NCI-H510A (cell line): Measurements from ENCODE around the gene ECHS1.
"Not testable (repeated sequence)": the region's sequence is repeated elsewhere in the genome, so short reads cannot be mapped to it uniquely, and the experiment has no call there.

Source experiments
- DNase-seq: peaks from one replicate; lab custom pipeline; 2025; lab: John Stamatoyannopoulos, UW

Gene ECHS1

GRCh38 chr10:133378251-133379096 is 5.3 kb upstream of the ECHS1 start:
- DNase-seq = peak; percentile 19

DNA sequence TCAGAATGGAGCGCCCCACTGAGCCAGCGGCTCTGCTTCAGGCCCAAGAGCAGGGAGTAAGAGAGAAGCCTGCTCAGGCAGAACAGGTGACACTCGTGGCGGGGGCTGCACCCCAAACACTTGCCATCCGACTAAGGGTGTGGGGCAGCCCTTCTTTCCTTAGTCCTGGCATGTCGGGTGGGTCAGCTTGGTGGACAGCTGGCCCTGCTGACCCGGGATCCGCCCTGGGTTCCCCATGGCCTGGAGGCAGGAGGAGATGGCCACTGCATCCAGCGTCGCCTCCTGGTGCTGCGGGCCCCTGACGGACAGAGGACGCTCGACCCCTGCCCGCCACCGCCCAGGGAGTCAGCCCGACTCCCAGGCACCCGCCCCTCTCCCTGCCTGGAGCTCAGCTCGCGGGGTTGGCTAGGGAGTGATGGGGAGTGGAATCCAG is 4.7 kb upstream of the ECHS1 start:
- DNase-seq = no peak

DNA sequence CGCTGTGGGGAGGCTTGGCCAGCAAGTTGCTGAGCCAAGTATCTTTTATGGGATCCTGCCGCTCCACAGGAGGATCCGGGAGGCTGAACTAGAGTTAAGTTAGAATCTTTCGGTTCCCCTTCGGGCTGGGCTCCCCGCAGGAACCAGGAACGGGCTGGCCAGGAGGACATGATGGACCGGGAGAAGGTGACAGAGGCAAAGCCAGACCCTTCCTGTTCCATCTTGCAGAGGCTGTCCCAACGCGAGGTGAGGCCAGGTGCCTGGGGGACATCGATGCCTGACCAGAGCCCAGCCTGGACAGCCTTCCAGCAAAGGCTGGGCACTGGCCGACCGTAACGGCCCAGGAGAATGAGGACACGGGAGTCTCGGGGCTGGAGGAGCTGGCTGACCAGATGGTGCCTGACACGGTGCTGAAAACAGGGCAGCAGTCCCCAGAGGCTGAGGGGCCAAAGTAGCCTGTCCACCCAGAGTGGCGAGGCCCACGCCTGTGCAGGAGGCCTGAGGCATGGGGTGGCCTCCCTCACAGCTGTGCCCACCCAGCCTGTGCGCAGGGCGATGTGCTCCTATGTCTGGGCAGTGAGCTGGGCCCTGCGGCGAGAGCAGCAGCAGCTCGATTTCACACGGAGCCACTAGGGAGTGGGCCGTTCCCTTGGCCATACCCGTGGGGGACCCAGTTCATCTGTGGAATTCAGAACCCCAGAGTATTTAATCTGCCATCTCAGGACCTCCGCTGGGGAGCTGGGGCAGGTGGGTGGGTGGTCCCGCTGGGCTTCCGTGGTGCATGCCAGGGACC is 4.1 kb upstream of the ECHS1 start:
- DNase-seq = no peak

DNA sequence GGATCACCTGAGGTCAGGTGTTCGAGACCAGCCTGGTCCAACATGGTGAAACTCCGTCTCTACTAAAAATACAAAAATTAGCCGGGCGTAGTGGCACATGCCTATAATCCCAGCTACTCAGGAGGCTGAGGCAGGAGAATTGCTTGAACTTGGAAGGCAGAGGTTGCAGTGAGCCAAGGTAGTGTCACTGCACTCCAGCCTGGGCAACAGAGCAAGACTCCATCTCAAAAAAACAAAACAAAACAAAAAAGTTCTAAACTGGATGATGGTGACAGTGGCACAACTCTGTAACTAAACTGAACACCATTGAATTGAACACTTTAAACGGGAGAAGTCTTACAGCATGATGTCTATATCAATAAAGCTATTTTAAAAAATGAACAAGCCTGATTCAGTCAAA is 3.0 kb upstream of the ECHS1 start:
- DNase-seq = not testable (repeated sequence)

DNA sequence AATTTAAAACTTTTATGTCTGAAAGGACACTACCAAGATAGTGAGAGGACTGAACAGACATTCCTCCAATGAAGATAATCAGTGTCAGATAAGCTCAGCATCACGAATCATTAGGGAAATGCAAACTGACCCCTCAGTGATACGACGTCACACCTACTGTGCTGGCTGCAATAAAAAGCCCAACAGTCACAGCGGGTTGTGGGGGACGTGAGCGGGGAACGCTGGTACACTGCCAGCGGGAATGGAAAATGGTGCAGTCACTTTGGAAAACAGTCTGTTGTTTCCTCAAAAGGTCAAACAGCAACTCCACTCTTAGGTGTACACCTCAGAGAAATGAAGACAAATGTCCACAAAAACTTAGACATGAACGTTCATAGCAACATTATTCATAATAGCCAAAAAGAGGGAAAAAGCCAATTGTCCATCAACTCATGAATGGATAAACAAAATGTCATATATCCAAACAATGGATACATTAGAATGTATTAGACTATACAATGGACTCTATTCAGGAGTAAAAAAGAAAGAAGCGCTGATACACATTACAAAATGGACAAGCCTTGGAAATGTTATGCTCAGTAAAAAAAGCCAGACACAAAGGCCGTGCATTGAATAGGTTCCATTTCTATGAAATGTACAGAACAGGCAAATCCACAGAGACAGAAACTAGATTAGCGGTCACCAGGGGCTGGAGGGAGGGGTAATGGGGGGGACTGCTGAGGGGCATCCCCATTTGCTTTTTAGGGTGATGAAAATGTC is 2.4 kb upstream of the ECHS1 start:
- DNase-seq = no peak

- no peak for DNase-seq
These were observed 647 bp downstream of the ECHS1 start for GRCh38 chr10:133372507-133372906.

DNA sequence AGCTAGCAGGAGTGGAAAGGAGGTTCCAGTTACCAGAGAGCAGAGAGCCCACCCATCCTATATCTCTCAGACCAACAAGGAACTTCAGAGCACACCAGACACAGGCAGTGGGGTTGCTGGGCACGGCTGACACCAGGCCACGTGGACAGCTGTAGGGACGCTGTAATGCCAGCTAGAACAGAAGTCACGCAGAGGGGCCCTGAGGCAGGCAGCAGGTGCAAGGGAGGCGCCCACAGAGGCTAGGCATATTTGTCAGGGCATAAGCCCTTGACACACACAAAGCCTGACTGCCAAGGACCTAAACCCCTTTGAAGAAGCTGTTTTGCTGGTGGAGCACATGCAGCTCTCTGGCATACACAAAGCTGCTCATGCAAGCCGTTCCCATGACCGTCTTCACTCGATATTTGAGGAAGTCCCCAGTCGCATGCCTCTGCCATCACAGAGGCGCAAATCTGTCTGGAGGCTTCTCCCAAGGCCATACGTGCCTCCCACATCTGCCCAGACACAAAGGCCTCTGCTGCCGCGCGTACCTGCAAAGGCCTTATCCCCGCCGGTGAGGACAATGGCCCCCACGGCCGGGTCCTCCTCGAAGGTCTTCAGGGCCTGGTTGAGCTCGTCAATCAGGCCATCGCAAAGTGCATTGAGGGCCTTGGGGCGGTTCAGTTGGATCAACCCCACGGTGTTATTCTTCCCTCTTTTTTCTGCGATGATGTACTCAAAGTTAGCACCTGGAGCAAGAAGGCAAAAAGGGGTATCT is 2.9 kb downstream of the ECHS1 start:
- no peak for DNase-seq

GRCh38 chr10:133368153-133368552 is 5.0 kb downstream of the ECHS1 start:
- DNase-seq = no peak

DNA sequence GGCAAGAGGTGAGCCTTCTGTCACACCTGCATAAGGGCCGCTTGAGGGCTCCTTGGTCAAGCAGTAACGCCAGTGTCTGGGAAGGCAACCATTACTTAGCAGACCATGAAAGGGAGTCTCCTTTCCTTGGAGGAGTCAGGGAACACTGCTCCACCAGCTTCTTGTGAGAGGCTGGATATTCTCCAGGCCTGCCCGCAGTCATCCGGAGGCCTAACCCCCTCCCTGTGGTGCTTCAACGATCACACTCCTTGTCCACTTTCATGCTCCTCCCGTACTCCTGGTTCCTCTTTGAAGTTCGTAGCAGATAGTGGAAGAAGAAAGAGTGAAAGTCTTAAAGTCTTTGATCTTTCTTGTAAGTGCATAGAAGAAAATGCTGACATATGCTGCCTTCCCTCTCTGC is 5.7 kb downstream of the ECHS1 start:
- not testable (repeated sequence) for DNase-seq

DNA sequence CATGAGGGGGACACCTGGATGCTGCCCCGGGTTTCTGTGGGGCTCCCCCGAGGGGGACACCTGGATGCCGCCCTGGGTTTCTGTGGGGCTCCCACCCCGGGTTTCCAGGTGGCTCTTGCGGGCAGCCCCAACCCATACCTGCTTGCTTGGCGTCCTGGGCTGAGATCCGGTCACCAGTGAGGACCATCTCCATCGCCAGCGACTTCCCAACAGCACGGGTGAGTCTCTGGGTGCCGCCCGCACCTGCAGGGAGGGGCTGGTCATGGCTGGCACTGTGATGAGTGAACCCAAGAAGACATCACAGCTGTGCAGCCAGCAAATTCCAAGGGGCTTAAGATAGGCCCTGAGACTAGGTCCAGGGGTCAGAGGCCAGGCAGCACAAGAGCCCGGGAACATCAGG is 6.4 kb downstream of the ECHS1 start:
- no peak for DNase-seq

- DNase-seq = no peak
These were observed 7.0 kb downstream of the ECHS1 start for GRCh38 chr10:133366130-133366478.

DNA sequence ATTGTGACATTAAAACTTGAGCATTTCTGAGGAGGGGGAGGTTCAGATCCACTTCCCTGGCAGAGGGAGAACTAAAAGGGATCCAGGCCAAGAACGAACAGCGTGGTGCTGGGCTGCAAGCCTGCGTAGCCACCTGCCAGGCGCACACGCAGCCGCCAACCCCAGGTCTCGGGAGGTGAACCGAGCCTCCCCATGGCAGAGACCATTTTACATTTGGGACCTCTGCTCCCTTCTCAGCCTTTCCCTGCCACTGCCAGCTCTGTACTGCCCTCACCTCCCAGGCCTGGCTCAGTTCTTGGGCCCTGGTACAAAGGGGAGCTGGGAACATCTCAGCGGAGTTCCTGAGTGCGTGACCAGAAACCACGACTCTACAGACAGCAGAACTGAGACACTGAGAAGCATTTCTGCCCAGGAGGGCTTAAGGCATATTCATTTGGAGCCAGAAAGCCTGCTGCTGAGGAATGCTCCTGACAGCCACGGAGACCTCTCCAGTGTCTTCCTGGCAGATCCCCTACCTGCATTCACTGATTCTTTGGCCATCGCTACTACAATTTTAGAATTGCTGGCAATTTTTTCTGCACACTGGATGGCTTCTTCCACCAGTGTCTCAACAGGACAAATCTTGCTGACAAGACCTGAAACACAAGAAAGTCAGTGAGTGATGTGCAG is 7.6 kb downstream of the ECHS1 start:
- no peak for DNase-seq

DNA sequence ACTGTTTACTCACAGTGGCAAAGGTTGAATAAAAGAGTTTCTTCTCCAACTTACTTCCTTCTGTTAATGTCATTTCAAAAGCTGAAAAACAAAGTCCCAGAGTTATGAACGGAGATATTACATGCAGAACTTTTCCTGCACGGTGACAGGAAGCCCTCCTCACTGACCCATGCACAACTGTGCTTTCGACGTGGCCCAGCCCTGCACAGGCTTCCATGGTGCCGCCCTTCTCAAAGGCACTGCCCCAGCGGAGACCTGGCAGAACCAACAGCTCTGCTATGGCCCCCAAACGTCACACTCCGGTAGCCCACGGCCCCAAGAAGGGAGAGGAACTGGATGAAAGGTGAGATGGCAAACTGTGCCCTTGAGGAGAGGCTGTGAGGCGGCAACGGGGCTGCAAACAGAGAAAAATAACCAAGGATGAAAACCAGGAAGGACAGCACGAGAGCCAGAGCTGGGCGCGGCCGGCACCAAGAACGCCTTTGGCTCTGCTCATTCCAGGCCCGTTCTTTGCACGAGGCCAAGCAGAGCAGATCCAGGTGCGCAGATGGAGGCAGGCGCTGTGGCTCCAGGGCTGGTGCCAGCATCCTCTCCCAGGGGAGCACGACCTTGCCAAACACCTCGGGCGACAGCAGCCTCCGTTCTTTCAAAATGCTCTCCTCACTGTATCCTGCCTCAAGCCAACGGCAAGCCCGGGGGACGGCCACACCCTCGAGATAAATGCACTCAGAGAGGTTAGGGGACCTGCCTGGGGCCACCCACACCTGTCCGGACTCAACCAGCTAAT is 8.3 kb downstream of the ECHS1 start:
- no peak for DNase-seq

- no peak for DNase-seq
These were observed 10.3 kb downstream of the ECHS1 start for GRCh38 chr10:133362846-133363245.

- no peak for DNase-seq
These were observed 11.2 kb downstream of the ECHS1 start for GRCh38 chr10:133361773-133362441.

DNA sequence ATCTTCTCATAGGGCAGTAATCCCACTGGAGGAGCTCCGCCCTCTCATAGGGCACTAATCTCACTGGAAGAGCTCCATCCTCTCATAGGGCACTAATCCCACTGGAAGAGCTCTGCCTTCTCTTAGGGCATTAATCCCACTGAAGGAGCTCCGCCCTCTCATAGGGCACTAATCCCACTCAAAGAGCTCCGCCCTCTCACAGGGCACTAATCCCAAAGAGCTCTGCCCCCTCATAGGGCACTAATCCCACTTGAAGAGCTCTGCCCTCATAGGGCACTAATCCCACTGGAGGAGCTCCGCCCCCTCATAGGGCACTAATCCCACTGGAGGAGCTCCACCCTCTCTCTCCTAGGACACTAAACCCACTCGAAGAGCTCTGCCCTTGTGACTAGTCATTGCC is 11.9 kb downstream of the ECHS1 start:
- no peak for DNase-seq

DNA sequence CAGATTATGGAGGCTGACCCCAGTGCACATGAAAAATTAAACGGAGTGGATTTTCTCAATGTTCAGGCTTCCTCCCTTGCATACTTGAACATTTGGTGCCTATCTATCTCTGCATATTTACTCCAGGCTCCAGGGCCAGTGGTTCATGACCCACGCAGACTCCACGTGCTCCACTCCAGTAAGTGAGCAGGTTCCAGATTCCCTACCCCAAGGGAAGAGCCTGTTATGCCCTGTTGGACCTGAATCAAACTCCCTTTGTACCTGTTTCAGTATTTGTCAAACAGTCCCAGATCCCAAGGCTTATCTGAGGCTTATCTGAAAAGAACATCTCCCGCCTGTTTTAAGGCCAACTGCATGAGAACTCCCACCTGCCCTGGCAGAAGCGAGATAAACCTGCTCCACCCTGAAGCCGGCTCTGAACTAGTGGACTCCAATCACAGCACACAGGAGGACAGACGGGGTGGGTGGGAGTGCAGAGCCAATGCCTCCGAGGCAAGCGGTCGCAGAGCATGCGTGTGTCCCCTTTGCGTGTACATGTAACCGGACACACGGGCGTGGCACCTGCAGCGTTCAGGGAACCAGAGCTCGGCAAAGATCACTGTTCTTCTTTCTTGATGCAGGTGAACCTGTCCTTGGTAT is 13.1 kb downstream of the ECHS1 start:
- DNase-seq = no peak

DNA sequence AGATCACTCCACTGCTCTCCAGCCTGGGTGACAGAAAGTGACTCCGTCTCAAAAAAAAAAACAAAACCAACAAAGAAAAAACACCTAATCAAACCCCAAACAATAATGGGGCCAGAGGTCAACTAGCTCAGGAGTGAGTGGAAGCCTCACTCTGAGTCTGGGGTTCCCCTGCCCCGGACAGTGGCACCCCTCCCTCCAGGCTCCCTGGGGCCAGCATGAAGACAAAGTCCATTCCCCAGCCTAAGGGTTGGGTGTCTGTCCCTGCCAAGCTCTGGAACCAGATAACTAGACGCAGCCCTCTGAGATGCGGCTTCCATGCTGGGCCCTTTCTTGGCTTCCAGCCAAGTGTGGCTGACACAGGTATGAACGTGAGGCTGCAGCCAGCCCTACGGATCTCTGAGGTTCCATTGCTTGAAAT is 13.6 kb downstream of the ECHS1 start:
- peak; percentile 32 for DNase-seq

DNA sequence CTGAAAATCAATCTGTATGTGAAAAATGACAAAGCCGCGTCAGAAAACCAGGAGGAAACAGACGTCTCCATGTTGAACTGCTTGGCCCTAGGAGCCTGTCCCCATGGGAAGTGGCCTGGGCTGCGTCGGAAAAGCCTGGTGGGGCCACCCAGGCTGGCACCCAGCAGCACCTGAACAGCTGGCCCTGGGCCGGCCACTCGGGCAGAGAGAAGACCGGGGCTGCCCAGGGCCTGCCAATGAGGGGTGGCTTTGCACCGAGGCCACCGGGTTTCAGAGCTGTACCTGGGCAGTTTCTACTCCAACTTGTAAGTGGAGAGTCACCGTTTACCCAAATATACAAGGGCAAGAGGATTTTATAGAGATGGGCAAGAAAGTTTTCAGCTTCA is 14.2 kb downstream of the ECHS1 start:
- no peak for DNase-seq
